ENCODE results near the gene STAT6. TPM values are rescaled to one million over a fixed set of nuclear protein-coding genes. Genes with fewer than 3 reads are reported as not detected.
"Not testable (repeated sequence)": the region's sequence is repeated elsewhere in the genome, so short reads cannot be mapped to it uniquely, and the experiment has no call there.

The STAT6 gene
- total RNA-seq, 1 donor from 2014 or later: 178 TPM

DNA sequence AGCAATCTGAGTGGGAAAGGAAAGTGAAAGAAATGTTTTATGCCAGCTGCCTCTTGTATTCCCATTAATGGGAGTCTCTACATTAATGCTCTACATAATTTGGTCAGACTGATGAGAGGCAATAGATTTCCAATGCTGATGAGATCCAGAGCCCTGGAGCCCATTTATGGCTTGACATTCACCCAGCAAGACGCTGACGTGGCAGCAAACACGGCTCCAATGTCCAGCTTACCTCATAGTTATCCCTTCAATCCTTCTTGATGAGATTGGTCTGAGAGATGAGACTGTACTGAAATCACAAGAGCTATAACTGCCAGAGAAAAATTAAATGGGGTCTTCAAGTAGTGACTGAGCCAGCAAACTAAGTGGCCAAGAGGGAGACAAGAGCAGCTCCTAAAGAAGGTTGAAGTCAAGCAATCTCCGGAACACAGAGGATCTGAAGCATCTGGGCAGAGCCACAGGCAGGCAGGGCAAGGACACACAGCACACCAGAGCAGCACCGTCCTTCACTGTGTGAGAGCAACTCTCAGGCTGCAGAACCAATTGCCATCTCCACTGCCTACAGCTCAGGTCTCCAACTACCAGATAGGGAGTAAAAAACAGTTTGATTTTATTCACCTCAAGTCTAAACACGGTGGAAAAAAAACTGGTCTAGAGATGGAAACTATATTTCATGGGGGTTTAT, 54.0 kb downstream of the STAT6 start:
- intact Hi-C loops (cut with micrococcal nuclease): no loop called here

DNA sequence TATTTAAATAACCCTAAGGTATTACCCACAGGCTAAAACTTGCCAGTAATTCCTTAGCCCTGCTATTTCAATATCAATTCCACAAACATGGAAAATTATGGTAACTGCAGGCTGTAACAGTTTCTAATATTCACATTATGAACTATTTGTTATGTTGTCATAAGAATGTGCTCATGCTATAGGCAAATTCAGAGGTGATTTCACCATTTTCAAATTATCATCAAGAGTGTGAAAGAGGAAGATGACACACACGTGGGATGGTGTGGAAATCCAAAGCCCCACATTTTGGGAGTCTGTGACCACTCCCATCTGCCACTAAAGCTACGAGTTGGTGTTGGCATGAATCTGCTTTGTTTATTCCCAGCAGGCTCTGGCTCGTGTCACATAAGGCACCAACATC, 55.3 kb downstream of the STAT6 start:
- intact Hi-C loops (cut with micrococcal nuclease): no loop called here

DNA sequence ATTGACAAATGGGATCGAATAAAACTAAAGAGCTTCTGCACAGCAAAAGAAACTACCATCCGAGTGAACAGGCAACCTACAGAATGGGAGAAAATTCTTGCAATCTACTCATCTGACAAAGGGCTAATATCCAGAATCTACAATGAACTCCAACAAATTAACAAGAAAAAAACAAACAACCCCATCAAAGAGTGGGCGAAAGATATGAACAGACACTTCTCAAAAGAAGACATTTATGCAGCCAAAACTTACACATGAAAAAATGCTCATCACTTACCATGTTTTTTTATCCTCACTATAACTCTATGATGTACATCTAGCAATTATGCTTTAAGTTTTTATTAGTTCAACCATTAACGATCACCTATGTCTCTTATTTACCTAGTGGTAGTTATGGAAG, 57.3 kb downstream of the STAT6 start:
- intact Hi-C loops (cut with micrococcal nuclease): not testable (repeated sequence)

DNA sequence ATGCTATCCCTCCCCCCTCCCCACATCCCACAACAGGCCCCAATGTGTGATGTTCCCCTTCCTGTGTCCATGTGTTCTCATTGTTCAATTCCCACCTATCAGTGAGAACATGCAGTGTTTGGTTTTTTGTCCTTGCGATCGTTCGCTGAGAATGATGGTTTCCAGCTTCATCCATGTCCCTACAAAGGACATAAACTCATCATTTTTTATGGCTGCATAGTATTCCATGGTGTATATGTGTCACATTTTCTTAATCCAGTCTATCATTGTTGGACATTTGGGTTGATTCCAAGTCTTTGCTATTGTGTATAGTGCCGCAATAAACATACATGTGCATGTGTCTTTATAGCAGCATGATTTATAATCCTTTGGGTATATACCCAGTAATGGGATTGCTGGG, 58.0 kb downstream of the STAT6 start:
- intact Hi-C loops (cut with micrococcal nuclease): not testable (repeated sequence)

DNA sequence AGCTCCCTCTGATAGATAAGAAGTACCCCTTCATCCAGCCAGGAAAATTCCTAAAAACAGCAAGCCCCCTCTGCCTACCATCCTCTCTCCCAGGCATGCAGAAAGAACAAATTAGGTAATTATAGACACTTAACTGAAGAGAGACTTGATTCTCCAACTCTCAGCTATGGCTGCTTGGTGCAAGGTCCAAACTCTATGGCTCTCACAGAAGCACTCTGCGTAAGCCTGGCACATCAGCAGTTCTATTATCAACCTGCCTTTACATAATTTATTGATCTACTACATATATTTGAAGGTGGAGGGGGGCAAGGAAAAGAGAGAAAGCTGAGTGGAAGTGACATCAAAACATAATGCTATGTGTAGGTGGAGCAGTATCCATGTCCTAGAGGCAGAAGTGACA, 60.2 kb downstream of the STAT6 start:
- intact Hi-C loops (cut with micrococcal nuclease): no loop called here

DNA sequence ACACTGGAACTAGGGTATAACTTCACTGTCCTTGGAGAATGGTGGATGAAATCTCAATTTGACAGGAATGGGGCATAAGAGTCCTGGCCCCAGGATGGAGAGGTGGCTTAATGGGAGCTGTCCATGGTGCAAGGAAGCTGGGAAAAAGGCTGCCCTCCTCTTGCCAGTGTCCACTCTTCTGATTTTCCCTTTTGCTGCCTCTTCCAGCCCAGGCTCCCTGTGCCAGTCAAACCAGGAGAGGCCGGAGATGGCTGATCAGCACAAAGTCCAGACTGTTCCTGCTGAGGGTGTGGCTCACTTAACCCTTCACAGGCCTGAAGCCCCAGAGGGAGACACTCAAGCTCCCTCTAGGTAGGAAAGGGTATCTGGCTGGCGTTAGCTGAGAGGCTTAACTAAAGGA, 61.3 kb downstream of the STAT6 start, which contains the start of gene MYO1A:
TSS of gene MYO1A (minus strand) at position 240 of the 400 bp plus-strand sequence. CDS start 1,806 bp downstream, outside the sequence.
- intact Hi-C loops (cut with micrococcal nuclease): no loop called here

DNA sequence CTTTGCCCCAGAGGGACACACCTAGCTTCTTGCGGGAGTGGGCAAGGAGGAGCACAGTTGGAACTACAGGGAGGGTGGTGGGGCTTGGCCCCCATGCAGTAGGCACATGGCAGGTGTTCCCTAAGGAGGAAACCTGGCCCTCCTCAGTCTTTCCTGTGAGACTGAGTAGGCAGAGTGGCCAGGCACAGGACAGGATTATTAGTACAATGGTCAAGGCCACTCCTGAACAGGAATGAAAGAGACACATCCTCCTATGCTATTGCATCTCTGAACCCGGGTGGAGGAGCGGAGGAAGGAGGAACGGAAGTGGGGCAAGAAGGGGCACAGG, 62.1 kb downstream of the STAT6 start:
- intact Hi-C loops (cut with micrococcal nuclease): no loop called here

DNA sequence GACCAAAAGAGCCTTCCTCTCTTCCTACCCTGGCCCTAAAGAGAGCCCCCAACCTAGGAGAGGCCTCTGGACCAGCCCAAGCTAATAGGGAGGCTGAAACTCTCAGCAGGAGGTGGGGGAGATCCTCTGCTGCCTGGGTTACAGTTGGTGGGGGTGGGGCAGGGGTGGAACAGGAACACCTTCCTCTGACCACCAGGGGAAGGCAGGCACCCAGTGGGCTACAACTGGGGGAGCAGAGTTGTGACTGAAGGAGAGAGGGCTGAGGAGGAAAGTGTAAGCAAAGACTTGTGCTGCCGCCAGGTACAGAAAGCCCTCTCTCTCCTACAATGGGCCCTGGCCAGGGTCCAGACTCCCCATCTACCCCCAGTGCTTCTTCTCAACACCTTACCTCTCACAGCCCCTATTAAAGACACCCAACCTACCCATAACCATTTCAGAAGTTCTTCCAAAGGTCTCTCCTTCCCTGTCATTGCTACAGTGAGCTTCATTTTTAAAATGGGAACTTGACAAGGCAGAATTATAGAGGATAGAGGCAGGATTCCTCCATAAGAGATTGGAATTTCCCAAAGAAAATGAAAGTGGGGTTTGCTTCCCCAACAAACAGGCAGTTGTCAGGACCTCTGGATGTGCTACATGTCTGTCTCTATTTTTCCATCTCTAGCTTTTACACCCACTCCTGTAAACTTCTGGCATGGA, 62.6 kb downstream of the STAT6 start:
- intact Hi-C loops (cut with micrococcal nuclease): no loop called here

DNA sequence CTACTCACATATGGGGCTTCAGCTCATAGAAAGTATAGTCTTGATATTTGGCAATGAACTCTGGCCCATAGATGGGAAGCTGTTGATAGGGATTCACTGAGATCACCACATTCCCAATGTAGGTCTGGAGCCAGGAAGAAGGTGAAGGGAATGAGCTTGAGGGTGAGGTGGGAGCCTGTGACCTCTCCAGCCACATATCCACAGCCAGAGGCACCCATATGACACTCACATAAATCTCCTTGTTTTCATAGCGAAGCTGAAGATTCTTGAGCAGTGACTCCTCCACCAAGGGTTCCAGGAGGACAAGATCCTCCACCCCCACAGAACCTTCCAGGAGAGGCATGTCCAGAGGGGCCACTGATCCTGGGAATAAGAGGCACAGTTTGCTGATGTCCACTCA, 63.2 kb downstream of the STAT6 start:
- intact Hi-C loops (cut with micrococcal nuclease): loop anchor here (1.0 kb wide), 2 partner anchors 13 to 40 kb away; no protein-coding TSS in a partner anchor

DNA sequence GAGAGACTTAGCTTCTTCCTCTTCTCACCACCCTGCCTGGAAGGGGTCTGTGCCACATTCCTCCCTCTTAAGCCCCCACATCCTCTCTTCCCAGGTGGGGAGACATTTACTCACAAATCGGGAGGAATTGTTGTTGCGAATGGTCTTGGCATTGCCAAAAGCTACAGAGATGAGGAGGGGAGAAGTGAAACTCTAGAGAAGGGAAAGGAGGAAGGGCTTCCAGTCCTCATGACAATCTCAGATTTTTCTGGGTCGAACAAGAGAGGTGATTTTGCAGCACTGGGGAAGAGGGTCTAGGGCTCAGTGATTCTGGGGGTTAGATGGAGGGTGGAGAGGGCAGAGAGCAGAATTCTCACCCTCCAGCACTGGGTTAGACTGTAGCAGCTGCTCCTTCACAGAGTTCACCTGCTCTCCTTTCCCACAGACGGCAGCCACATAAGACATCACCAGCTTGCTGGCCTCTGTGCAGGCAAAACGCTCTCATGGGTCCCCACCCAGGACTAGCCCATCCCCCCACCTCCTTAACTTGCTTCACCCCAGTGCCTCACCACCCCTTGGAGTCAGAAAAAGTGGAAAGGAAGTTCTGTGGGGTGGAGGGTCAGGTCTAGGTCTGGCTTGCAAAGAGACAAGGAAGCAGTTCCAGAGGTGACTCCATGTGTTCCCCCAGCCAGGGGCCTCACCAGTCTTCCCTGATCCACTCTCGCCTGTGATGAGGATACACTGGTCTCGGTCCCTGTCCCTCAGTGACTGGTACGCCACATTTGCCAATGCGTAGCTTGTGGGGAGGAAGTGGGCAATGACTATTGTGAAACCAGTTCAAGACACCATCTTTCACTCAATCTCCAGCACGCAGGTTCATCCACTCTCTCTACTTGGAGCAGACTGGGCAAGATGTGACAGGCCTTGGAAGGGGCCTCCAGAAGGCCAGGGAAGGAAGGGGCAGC, 63.9 kb downstream of the STAT6 start:
- intact Hi-C loops (cut with micrococcal nuclease): loop anchor here (1.0 kb wide), 2 partner anchors 14 to 39 kb away; no protein-coding TSS in a partner anchor

DNA sequence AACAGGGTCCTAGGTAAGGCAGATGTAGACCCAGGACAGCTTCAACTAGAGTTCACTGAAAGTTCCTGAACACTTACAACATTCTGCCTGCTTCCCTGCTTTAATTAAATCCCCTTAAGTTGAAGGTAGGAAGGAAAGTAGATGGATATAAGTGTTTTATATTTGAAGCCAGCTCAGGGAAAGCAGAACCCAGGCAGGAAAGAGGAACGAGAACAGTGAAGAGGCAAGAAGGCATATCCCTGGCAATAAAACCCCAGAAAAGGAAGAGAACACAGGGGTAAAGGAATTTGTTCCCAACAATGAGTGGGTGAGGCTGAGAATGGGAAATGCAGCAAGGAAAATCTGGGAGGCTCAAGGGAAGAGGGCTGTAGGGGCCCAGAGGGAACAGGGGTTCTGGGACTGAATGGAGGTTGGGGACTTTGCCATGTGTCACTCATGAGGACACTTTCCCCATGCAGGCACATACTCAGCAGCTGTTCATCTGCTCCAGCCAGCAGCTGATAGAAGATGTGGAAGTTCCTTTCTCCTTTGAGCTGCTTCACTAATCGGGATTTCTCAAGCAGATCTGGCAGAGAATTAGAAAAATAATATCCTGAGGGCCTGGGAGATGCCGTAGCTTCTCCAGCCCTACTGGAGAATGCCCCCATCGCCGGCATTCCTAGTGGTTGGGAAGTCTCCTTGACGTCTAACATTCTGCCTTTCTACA, 64.9 kb downstream of the STAT6 start:
- intact Hi-C loops (cut with micrococcal nuclease): no loop called here

Other genes starting within 250 kb of the STAT6 start
- gene SDR9C7, start 177.0 kb downstream of the STAT6 start, total RNA-seq: not detected in 2 replicates
- gene RDH16, start 153.8 kb downstream of the STAT6 start, total RNA-seq: 0.41 and 0.47 TPM in 2 replicates
- 9.7 and 10.0 TPM in 2 replicates for gene ZBTB39, start 104.8 kb downstream of the STAT6 start, total RNA-seq
- gene TAC3, start 94.8 kb downstream of the STAT6 start, total RNA-seq: 0.39 TPM in 1 of 2 replicates, not detected in the other
- gene MYO1A, start 61.2 kb downstream of the STAT6 start, total RNA-seq: 1.4 and 1.5 TPM in 2 replicates
- 40.0 and 45.4 TPM in 2 replicates for gene NEMP1, start 32.6 kb downstream of the STAT6 start, total RNA-seq
- gene NAB2, start 22.2 kb downstream of the STAT6 start, total RNA-seq: 12.3 and 14.4 TPM in 2 replicates
- 0.86 and 1.1 TPM in 2 replicates for gene LRP1, start 17.1 kb upstream of the STAT6 start, total RNA-seq
- gene LRP1-AS, start 36.3 kb upstream of the STAT6 start, total RNA-seq: not detected in 2 replicates
- gene NXPH4, start 105.4 kb upstream of the STAT6 start, total RNA-seq: 0.37 and 0.56 TPM in 2 replicates
- gene SHMT2, start 118.3 kb upstream of the STAT6 start, total RNA-seq: 166 and 181 TPM in 2 replicates
- 4.2 and 5.7 TPM in 2 replicates for gene STAC3, start 139.8 kb upstream of the STAT6 start, total RNA-seq